NCI-H2107 (cell line): Measurements from ENCODE around the gene NUDT16L1.

Source experiments
- DNase-seq: peaks from one replicate; lab custom pipeline; 2025; lab: John Stamatoyannopoulos, UW

NUDT16L1 gene

GRCh38 chr16:4693296-4693955 is at the start of gene NUDT16L1:
Gene NUDT16L1 (plus strand): TSS chr16:4693562. CDS start chr16:4693727, 165 bp downstream.
- peak; percentile 86 for DNase-seq

GRCh38 chr16:4646773-4647643 is 46.4 kb upstream of the NUDT16L1 start:
- no peak for DNase-seq

- DNase-seq = no peak
Measured at GRCh38 chr16:4647644-4647980, 45.8 kb upstream of the NUDT16L1 start.

- DNase-seq = no peak
Measured at GRCh38 chr16:4648917-4649316, 44.4 kb upstream of the NUDT16L1 start.

- no peak for DNase-seq
Measured at GRCh38 chr16:4649744-4650442, 43.5 kb upstream of the NUDT16L1 start.

GRCh38 chr16:4650443-4651074 is 42.8 kb upstream of the NUDT16L1 start:
- peak; percentile 22 for DNase-seq

GRCh38 chr16:4651827-4652226 is 41.5 kb upstream of the NUDT16L1 start:
- DNase-seq = peak; percentile 58

- no peak for DNase-seq
Measured at GRCh38 chr16:4652561-4652960, 40.8 kb upstream of the NUDT16L1 start.

- DNase-seq = no peak
Measured at GRCh38 chr16:4654011-4654963, 39.1 kb upstream of the NUDT16L1 start.

GRCh38 chr16:4654964-4655590 is 38.3 kb upstream of the NUDT16L1 start:
- DNase-seq = no peak

GRCh38 chr16:4655801-4656200 is 37.6 kb upstream of the NUDT16L1 start:
- DNase-seq = no peak

GRCh38 chr16:4656221-4656620 is 37.1 kb upstream of the NUDT16L1 start:
- no peak for DNase-seq

GRCh38 chr16:4656695-4657686 is 36.4 kb upstream of the NUDT16L1 start:
- no peak for DNase-seq

- DNase-seq = no peak
Measured at GRCh38 chr16:4659363-4660353, 33.7 kb upstream of the NUDT16L1 start.

GRCh38 chr16:4660454-4661007 is 32.8 kb upstream of the NUDT16L1 start:
- DNase-seq = no peak

- peak; percentile 77 for DNase-seq
Measured at GRCh38 chr16:4661661-4662060, 31.7 kb upstream of the NUDT16L1 start.

- no peak for DNase-seq
Measured at GRCh38 chr16:4663465-4663776, 29.9 kb upstream of the NUDT16L1 start.
